SK-N-SH (cell line): Measurements from ENCODE around the gene MAPK8IP1. TPM values are rescaled to one million over a fixed set of nuclear protein-coding genes. Genes with fewer than 3 reads are reported as not detected.

Experiments used
- CTCF ChIA-PET: fragments of 300-600, 350-600 bp; formaldehyde crosslinking; extraction: SDS; loops from one replicate; lab custom pipeline; 2021; lab: Yijun Ruan, JAX
- POLR2A ChIA-PET: fragments of 350-600 bp; sonication (Branson Sonifier 250); formaldehyde crosslinking; extraction: SDS; loops from one replicate; lab custom pipeline; 2020; ENCODE audit warnings: antibody characterized with exemption, inconsistent platforms; lab: Yijun Ruan, JAX
- DNase-seq: peaks from one replicate; pipeline ENCODE4 v3.0.0; 2012
- H2AFZ ChIP-seq: fragments of 200-600 bp; sonication (generic); 2 replicates; pipeline ENCODE4 v1.8.1; 2016; ENCODE audit warnings: antibody characterized with exemption, mild to moderate bottlenecking, low read depth
- H3F3A ChIP-seq: fragments of 200-600 bp; sonication (generic); replicated peaks from 2 replicates; pipeline ENCODE3; 2016; ENCODE audit warnings: antibody characterized with exemption, mild to moderate bottlenecking; ENCODE audit not compliant: insufficient read depth
- H3K27ac ChIP-seq, 2 experiments: fragments of 200-500 bp in 1 of 2; fragments of 200-600 bp in 1 of 2; sonication (Bioruptor generic) in 1 of 2; sonication (generic), shearing (Covaris generic) in 1 of 2; 2 replicates each; pipeline versions ENCODE4 v1.5.1 to v1.6.1; 2014 to 2016; ENCODE audit warnings: low read depth in 2 of 2, inconsistent platforms in 1 of 2, low read length in 1 of 2, mild to moderate bottlenecking in 1 of 2, mixed read lengths in 1 of 2
- H3K27me3 ChIP-seq: fragments of 200-600 bp; sonication (generic), shearing (Covaris generic); 2 replicates; pipeline ENCODE4 v1.6.1; 2016; ENCODE audit warnings: mixed run types; ENCODE audit not compliant: insufficient read depth
- H3K36me3 ChIP-seq, 2 experiments: fragments of 200-500 bp in 1 of 2; fragments of 200-600 bp in 1 of 2; sonication (Bioruptor generic) in 1 of 2; sonication (generic) in 1 of 2; replicated peaks in 1 of 2; 2 replicates each; pipeline versions ENCODE3 to v1.5.1; 2014 to 2016; ENCODE audit warnings: low read length in 1 of 2, mild to moderate bottlenecking in 1 of 2; ENCODE audit not compliant: insufficient read depth in 2 of 2, control insufficient read depth in 1 of 2
- H3K4me1 ChIP-seq, 2 experiments: fragments of 200-500 bp in 1 of 2; fragments of 200-600 bp in 1 of 2; sonication (Bioruptor generic) in 1 of 2; sonication (generic), shearing (Covaris generic) in 1 of 2; 2 replicates each; pipeline versions ENCODE4 v1.5.1 to v1.6.1; 2014 to 2016; ENCODE audit warnings: low read depth in 1 of 2, low read length in 1 of 2, mixed run types in 1 of 2; ENCODE audit not compliant: insufficient read depth in 2 of 2, control insufficient read depth in 1 of 2
- H3K4me2 ChIP-seq: fragments of 200-600 bp; sonication (generic), shearing (Covaris generic); 2 replicates; pipeline ENCODE4 v1.6.1; 2017; ENCODE audit warnings: mixed run types
- H3K4me3 ChIP-seq, 2 experiments: fragments of 200-500 bp in 1 of 2; fragments of 200-600 bp in 1 of 2; sonication (Bioruptor generic) in 1 of 2; sonication (generic), shearing (Covaris generic) in 1 of 2; 2 replicates each; pipeline versions ENCODE4 v1.5.1 to v1.8.1; 2014 to 2016; ENCODE audit warnings: low read depth in 2 of 2, inconsistent platforms in 1 of 2, low read length in 1 of 2, mild to moderate bottlenecking in 1 of 2, mixed read lengths in 1 of 2, moderate library complexity in 1 of 2
- H3K79me2 ChIP-seq: fragments of 200-600 bp; sonication (generic); 2 replicates; pipeline ENCODE4 v1.8.1; 2017; ENCODE audit warnings: mild to moderate bottlenecking; ENCODE audit not compliant: insufficient read depth
- H3K9ac ChIP-seq: fragments of 200-600 bp; sonication (generic); 2 replicates; pipeline ENCODE4 v1.6.1; 2017; ENCODE audit warnings: mixed run types
- H3K9me2 ChIP-seq: fragments of 200-600 bp; sonication (generic); 2 replicates; pipeline ENCODE4 v1.6.1; 2017; ENCODE audit warnings: mixed run types
- H3K9me3 ChIP-seq: fragments of 200-600 bp; sonication (generic); 2 replicates; pipeline ENCODE4 v1.6.1; 2017; ENCODE audit warnings: mixed run types, mild to moderate bottlenecking, moderate library complexity
- H4K20me1 ChIP-seq: fragments of 200-600 bp; sonication (generic); 2 replicates; pipeline ENCODE4 v1.6.1; 2017; ENCODE audit warnings: mild to moderate bottlenecking, mixed run types; ENCODE audit not compliant: insufficient read depth
- CTCF ChIP-seq: fragments of 200-600 bp; sonication (generic); IDR thresholded peaks from 2 replicates; pipeline ENCODE4 v1.6.1; 2017; ENCODE audit warnings: antibody characterized with exemption, mild to moderate bottlenecking, moderate library complexity
- ELF1 ChIP-seq: IDR thresholded peaks from 2 replicates; pipeline ENCODE4 v1.4.0; 2012
- FOXJ3 ChIP-seq: sonication (generic); formaldehyde crosslinking; IDR thresholded peaks from 2 replicates; pipeline ENCODE4 v1.5.1; 2020; ENCODE audit warnings: mild to moderate bottlenecking, missing genetic modification reagents
- GABPA ChIP-seq: IDR thresholded peaks from 2 replicates; pipeline ENCODE4 v1.4.0; 2012; ENCODE audit warnings: low read depth, mild to moderate bottlenecking
- IRF3 ChIP-seq: fragments of 150-350 bp; IDR thresholded peaks from 2 replicates; pipeline ENCODE4 v1.6.1; 2016; ENCODE audit warnings: mild to moderate bottlenecking, low read depth, low read length
- JUND ChIP-seq: IDR thresholded peaks from 2 replicates; pipeline ENCODE4 v1.4.0; 2012
- MAX ChIP-seq: IDR thresholded peaks from 2 replicates; pipeline ENCODE4 v1.4.0; 2012; ENCODE audit warnings: low read depth
- MEF2A ChIP-seq: IDR thresholded peaks from 2 replicates; pipeline ENCODE4 v1.4.0; 2012; ENCODE audit warnings: low read depth, borderline replicate concordance
- NFIC ChIP-seq: IDR thresholded peaks from 2 replicates; pipeline ENCODE4 v1.4.0; 2012; ENCODE audit warnings: borderline replicate concordance
- NRF1 ChIP-seq: IDR thresholded peaks from 2 replicates; pipeline ENCODE4 v1.6.1; 2012; ENCODE audit warnings: low read depth, mild to moderate bottlenecking, low read length
- POLR2AphosphoS5 ChIP-seq: IDR thresholded peaks from 2 replicates; pipeline ENCODE4 v1.6.1; 2012; ENCODE audit warnings: low read depth, low read length
- REST ChIP-seq: IDR thresholded peaks from 2 replicates; pipeline ENCODE4 v1.6.1; 2012; ENCODE audit warnings: mild to moderate bottlenecking, low read depth, low read length, moderate library complexity
- RFX5 ChIP-seq: IDR thresholded peaks from 2 replicates; pipeline ENCODE4 v1.6.1; 2012; ENCODE audit warnings: mild to moderate bottlenecking, improper control_type of control experiment, low read length
- SIN3A ChIP-seq: IDR thresholded peaks from 2 replicates; pipeline ENCODE4 v1.6.1; 2012; ENCODE audit warnings: low read depth, mild to moderate bottlenecking, low read length, moderate library complexity, borderline replicate concordance
- SMC3 ChIP-seq: IDR thresholded peaks from 2 replicates; pipeline ENCODE4 v1.6.1; 2012; ENCODE audit warnings: low read depth, low read length, improper control_type of control experiment
- TAF1 ChIP-seq: IDR thresholded peaks from 2 replicates; pipeline ENCODE4 v1.6.1; 2012; ENCODE audit warnings: low read depth, mild to moderate bottlenecking, low read length, moderate library complexity, borderline replicate concordance
- TEAD4 ChIP-seq: IDR thresholded peaks from 2 replicates; pipeline ENCODE4 v1.4.0; 2012; ENCODE audit warnings: mild to moderate bottlenecking, borderline replicate concordance; ENCODE audit not compliant: insufficient read depth
- YY1 ChIP-seq: IDR thresholded peaks from 2 replicates; pipeline ENCODE4 v1.4.0; 2012; ENCODE audit warnings: low read depth, mild to moderate bottlenecking
- WGBS: methylation state at CpG from one replicate; pipeline ENCODE4 v1.1.6; 2017; ENCODE audit warnings: low lambda C conversion rate; 5-methylcytosine and 5-hydroxymethylcytosine counted together
- polyA plus RNA-seq, 3 experiments: library from polyadenylated mRNA; depleted of rRNA; stranded (reverse); fragments of >200 nt; gene quantifications; 2 replicates each; pipeline ENCODE4 v1.2.3, GENCODE V29; 2012

The MAPK8IP1 gene
- polyA plus RNA-seq, 1 of the 3 experiments (the other 2 are of a cell fraction): 12.5 TPM

GRCh38 chr11:45899086-45899447 lies 13.6 kb downstream of the MAPK8IP1 start:
- Histone ChIP-seq H3K9me2 (no peaks in the 10 kb centered on the region), H3F3A (no peaks in the 10 kb centered on the region), H3K9ac (peak overlapping the region; percentile 78; the same call in 1 of the 2 replicates), H2AFZ (no peak overlapping the region), H3K4me3 (peak overlapping the region; percentile 52 to 93; a peak in 3 of 4 replicates), H3K27ac (peak overlapping the region; percentile 76 to 89), H3K79me2 (no peaks in the 10 kb centered on the region), H3K9me3 (no peaks in the 10 kb centered on the region), H3K36me3 (peaks cover 0 to 15% of the 10 kb centered on the region in 2 experiments)
- WGBS: 29% methylated on average over 2 of the region's 3 CpGs
- CTCF ChIA-PET: interaction anchor here (0.6 to 4.0 kb wide), 6 partner anchors 9 to 107 kb away, joined by 3 to 31 read pairs (median 4); partner anchors contain the start of gene PEX16
- TF ChIP-seq NRF1: no peak
- TF ChIP-seq, all 33 proteins: peak for 0
- peaks cover 11 to 45% of the 10 kb centered on the region in 2 experiments; a peak in 2 of 4 replicates for H3K4me1 ChIP-seq
- DNase-seq: no peak
- peaks cover 9% of the 10 kb centered on the region; the same call in 1 of the 2 replicates for H4K20me1 ChIP-seq
- H3K27me3 ChIP-seq: no peaks in the 10 kb centered on the region
- peak overlapping the region; percentile 99 for H3K4me2 ChIP-seq
- POLR2A ChIA-PET: interaction anchor here (0.8 to 1.2 kb wide), 4 partner anchors 8 to 19 kb away, joined by 3 to 4 read pairs (median 3); partner anchors contain the start of gene PEX16

- WGBS: 10% methylated on average over 9 of the region's 62 CpGs
- ChIA-PET POLR2A (interaction anchor here (0.8 to 1.2 kb wide), 4 partner anchors 8 to 18 kb away, joined by 3 to 4 read pairs (median 3); partner anchors contain the start of gene PEX16), CTCF (interaction anchor here (0.6 to 4.0 kb wide), 5 partner anchors 9 to 107 kb away, joined by 3 to 31 read pairs (median 4); no protein-coding TSS in a partner anchor)
- peaks cover 11 to 45% of the 10 kb centered on the region in 2 experiments; a peak in 2 of 4 replicates for H3K4me1 ChIP-seq
- peak; percentile 97 for DNase-seq
- H3K4me3 ChIP-seq: peak overlapping the region; percentile 52 to 93
- H3K27me3 ChIP-seq: no peaks in the 10 kb centered on the region
- no peaks in the 10 kb centered on the region for H3K9me3 ChIP-seq
- no peaks in the 10 kb centered on the region for H3F3A ChIP-seq
- H3K27ac ChIP-seq: peak overlapping the region; percentile 76 to 89
- peak overlapping the region; percentile 99 for H3K4me2 ChIP-seq
- no peaks in the 10 kb centered on the region for H3K9me2 ChIP-seq
- H2AFZ ChIP-seq: no peak overlapping the region
- H3K79me2 ChIP-seq: no peaks in the 10 kb centered on the region
- peak overlapping the region; percentile 78; the same call in 1 of the 2 replicates for H3K9ac ChIP-seq
- peaks cover 9% of the 10 kb centered on the region; the same call in 1 of the 2 replicates for H4K20me1 ChIP-seq
- H3K36me3 ChIP-seq: peaks cover 0 to 20% of the 10 kb centered on the region in 2 experiments
- TF ChIP-seq REST (peak; percentile 98), GABPA (no peak), SIN3A (no peak), JUND (no peak; the same call in 1 of the 2 replicates), FOXJ3 (CRISPR knock-in tag) (no peak), MEF2A (no peak), YY1 (no peak), SMC3 (no peak), TAF1 (no peak), RFX5 (0 out of 2 replicates have a peak, but pooled peaks have one; percentile 25), NFIC (no peak), IRF3 (no peak), TEAD4 (no peak), CTCF (no peak), MAX (peak; percentile 4; the same call in 1 of the 2 replicates), ELF1 (no peak), POLR2AphosphoS5 (no peak), NRF1 (no peak)
These were observed 14.2 kb downstream of the MAPK8IP1 start for GRCh38 chr11:45899448-45900174.
